ENCODE measurements around the gene LRP5.

- TF ChIP-seq CTCF (IDR thresholded peaks at IDR 0.05 in 8 of 11, conservative IDR thresholded peaks at IDR 0.05 in 3 of 11) (no peak), POLR2A (IDR thresholded peaks at IDR 0.05) (no peak)
Observed at GRCh38 chr11:68411501-68411991, 99.2 kb downstream of the LRP5 start.
